LNCaP clone FGC (cell line): Measurements from ENCODE around the gene RGS19.
"Not testable (repeated sequence)": the region's sequence is repeated elsewhere in the genome, so short reads cannot be mapped to it uniquely, and the experiment has no call there.

Experiments
- DNase-seq: peaks from one replicate; pipeline ENCODE4 v3.0.0-alpha.2; 2011; ENCODE audit warnings: low read depth
- H3K4me3 ChIP-seq: 2 replicates; pipeline ENCODE4 v1.5.1; 2011; ENCODE audit warnings: mild to moderate bottlenecking, low read depth, low read length, control low read depth
- TF ChIP-seq, protein P1 (sequence below): IDR thresholded peaks from 2 replicates; pipeline ENCODE4 v1.5.1; 2012; ENCODE audit warnings: mild to moderate bottlenecking; ENCODE audit not compliant: control insufficient read depth, insufficient read depth; ENCODE audit errors: extremely low read depth

The RGS19 gene, protein sequence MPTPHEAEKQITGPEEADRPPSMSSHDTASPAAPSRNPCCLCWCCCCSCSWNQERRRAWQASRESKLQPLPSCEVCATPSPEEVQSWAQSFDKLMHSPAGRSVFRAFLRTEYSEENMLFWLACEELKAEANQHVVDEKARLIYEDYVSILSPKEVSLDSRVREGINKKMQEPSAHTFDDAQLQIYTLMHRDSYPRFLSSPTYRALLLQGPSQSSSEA

DNA sequence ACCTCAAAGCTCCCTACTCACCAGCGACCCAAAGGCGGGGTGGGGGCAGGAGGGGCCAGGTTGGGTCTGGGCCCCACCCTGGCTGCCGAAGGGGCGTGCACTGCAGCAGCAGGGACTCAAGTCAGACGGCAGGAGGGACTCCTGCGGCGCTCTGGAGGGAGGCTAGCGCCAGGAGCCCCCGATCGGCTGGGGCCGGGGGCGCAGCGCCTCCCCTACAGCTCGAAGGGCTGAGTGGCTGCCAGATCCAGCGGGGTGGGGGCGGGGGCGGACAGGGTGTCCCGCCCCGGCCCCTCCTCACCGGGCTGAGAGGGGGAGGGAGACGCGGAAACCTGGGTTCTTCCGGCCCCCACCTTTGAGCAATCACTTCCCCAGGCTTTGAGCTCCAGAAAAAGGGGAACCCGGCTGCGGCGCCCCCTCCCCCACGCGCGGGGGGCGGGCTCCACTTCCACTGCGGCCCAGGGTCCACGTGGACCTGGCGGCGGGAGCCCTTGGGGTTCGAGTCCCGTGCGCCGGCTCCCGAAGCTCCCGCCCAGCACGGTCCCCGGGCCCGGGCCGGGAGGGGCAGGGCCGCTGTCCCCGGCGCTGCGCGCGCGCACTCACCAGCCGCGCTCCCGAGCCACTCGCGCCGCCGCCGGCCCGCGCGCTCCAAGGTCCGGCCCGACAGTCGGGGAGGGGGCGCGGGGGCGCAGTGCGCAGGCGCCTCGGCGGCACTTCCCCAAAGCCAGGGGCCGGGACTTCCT is at the start of gene RGS19:
RGS19 (minus strand) TSS at position 246 of the 740 bp plus-strand sequence. CDS start 2,632 bp downstream, outside the sequence.
- no peak for DNase-seq
- peak within 1 kb of the TSS; percentile 67 for H3K4me3 ChIP-seq

DNA sequence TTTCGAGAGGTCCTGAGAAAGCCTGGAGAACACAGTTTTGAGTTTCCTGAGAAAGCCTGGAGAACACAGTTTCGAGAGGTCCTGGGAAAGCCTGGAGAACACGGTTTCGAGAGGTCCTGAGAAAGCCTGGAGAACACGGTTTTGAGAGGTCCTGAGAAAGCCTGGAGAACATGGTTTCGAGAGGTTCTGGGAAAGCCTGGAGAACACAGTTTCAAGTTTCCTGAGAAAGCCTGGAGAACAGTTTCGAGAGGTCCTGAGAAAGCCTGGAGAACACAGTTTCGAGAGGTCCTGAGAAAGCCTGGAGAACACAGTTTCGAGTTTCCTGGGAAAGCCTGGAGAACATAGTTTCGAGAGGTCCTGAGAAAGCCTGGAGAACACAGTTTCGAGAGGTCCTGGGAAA is 44.2 kb upstream of the RGS19 start:
- not testable (repeated sequence) for DNase-seq, H3K4me3 ChIP-seq

More for the DNA sequence above, at the start of gene RGS19:
- TF ChIP-seq, protein P1, sequence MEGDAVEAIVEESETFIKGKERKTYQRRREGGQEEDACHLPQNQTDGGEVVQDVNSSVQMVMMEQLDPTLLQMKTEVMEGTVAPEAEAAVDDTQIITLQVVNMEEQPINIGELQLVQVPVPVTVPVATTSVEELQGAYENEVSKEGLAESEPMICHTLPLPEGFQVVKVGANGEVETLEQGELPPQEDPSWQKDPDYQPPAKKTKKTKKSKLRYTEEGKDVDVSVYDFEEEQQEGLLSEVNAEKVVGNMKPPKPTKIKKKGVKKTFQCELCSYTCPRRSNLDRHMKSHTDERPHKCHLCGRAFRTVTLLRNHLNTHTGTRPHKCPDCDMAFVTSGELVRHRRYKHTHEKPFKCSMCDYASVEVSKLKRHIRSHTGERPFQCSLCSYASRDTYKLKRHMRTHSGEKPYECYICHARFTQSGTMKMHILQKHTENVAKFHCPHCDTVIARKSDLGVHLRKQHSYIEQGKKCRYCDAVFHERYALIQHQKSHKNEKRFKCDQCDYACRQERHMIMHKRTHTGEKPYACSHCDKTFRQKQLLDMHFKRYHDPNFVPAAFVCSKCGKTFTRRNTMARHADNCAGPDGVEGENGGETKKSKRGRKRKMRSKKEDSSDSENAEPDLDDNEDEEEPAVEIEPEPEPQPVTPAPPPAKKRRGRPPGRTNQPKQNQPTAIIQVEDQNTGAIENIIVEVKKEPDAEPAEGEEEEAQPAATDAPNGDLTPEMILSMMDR, result no peak

GRCh38 chr20:64122927-64123326 is 43.6 kb upstream of the RGS19 start:
- not testable (repeated sequence) for DNase-seq, H3K4me3 ChIP-seq

DNA sequence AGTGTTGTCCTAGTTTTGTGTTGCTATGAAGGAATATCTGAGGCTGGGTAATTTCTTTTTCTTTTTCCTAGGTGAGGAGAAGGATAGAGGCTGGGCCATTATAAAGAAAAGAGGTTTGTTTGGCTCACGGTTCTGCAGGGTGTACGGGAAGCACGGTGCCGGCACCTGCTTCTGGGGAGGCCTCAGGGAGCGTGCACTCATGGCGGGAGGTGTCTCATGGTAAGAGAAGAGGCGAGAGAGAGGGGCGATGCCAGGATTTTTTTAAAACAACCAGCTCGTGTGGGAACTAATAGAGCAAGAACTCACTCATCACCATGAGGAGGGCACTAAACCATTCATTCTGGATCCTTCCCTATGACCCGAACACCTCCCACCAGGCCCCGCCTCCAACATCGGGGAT is 42.3 kb upstream of the RGS19 start:
- DNase-seq, result no peak
- no peak overlapping the region for H3K4me3 ChIP-seq
- TF ChIP-seq, protein P1, result no peak

- TF ChIP-seq, protein P1, result no peak
- H3K4me3 ChIP-seq, result no peak overlapping the region
- no peak for DNase-seq
Observed at GRCh38 chr20:64119681-64120341, 40.5 kb upstream of the RGS19 start.

DNA sequence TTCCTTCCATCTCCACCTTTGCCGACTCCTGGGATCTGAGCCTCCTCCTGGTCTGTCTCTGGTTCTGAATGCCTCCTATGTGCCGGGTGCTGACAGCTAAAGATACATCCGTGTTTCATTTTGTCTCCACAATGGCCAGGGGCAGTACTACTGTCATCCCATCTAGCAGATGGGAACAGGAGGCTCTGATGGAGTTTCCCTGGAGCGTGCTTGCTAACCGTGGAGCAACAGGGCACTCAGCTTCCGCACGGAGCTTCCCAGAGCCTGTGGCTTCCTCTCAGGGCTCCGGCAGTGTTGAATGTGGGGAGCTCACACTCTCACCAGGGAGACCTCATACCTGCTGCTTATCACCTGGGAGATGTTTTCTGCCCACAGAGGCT is 40.0 kb upstream of the RGS19 start:
- TF ChIP-seq, protein P1, result no peak
- H3K4me3 ChIP-seq, result no peak overlapping the region
- DNase-seq, result no peak

DNA sequence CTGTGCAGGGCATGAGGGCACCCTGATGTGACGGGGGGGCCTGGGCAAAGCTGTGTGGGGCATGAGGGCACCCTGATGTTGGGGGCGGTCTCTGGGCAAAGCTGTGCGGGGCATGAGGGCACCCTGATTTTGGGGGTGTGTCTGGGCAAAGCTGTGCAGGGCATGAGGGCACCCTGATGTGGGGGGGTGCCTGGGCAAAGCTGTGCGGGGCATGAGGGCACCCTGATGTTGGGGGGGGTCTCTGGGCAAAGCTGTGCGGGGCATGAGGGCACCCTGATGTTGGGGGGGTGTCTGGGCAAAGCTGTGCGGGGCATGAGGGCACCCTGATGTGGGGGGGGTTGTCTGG is 38.1 kb upstream of the RGS19 start:
- DNase-seq, H3K4me3 ChIP-seq: not testable (repeated sequence)

- H3K4me3 ChIP-seq, result no peak overlapping the region
- TF ChIP-seq, protein P1, result no peak
- DNase-seq, result no peak
Observed at GRCh38 chr20:64116541-64117431, 37.5 kb upstream of the RGS19 start.
